CD4-positive, alpha-beta T cell treated with Interleukin-21 for 1 hour (primary cell): Measurements from ENCODE around the gene CYP2S1.

ENCODE experiments used
- DNase-seq: peaks from one replicate; pipeline ENCODE4 v3.0.0-alpha.2; 2020

Gene CYP2S1

GRCh38 chr19:41195675-41196497, 2.9 kb downstream of the CYP2S1 start:
- peak; percentile 7 for DNase-seq

- DNase-seq, result no peak
Measured at GRCh38 chr19:41198559-41198958, 5.5 kb downstream of the CYP2S1 start.

GRCh38 chr19:41203371-41203770, 10.4 kb downstream of the CYP2S1 start:
- no peak for DNase-seq

GRCh38 chr19:41204338-41204737, 11.3 kb downstream of the CYP2S1 start:
- DNase-seq, result peak; percentile 90

GRCh38 chr19:41205995-41206394, 13.0 kb downstream of the CYP2S1 start:
- no peak for DNase-seq

GRCh38 chr19:41206456-41206855, 13.4 kb downstream of the CYP2S1 start:
- no peak for DNase-seq

GRCh38 chr19:41206926-41207750, 14.1 kb downstream of the CYP2S1 start:
- DNase-seq, result no peak

- DNase-seq, result no peak
Measured at GRCh38 chr19:41214161-41214560, 21.1 kb downstream of the CYP2S1 start.

GRCh38 chr19:41217741-41218140, 24.7 kb downstream of the CYP2S1 start:
- DNase-seq, result no peak

GRCh38 chr19:41218249-41218614, 25.2 kb downstream of the CYP2S1 start:
- DNase-seq, result no peak

- DNase-seq, result no peak
Measured at GRCh38 chr19:41218615-41219507, 25.8 kb downstream of the CYP2S1 start, which contains the start of gene AXL. Gene AXL, plus strand, starts transcription at chr19:41219223. Its CDS starts 170 bp downstream, at chr19:41219393.

- DNase-seq, result no peak
Measured at GRCh38 chr19:41219924-41220567, 27.0 kb downstream of the CYP2S1 start.

GRCh38 chr19:41220811-41221210, 27.8 kb downstream of the CYP2S1 start:
- DNase-seq, result no peak

GRCh38 chr19:41221514-41222205, 28.6 kb downstream of the CYP2S1 start:
- no peak for DNase-seq

- no peak for DNase-seq
Measured at GRCh38 chr19:41222240-41222639, 29.2 kb downstream of the CYP2S1 start.

- DNase-seq, result no peak
Measured at GRCh38 chr19:41223431-41224234, 30.6 kb downstream of the CYP2S1 start.

GRCh38 chr19:41224632-41225031, 31.6 kb downstream of the CYP2S1 start:
- no peak for DNase-seq

GRCh38 chr19:41225238-41226052, 32.4 kb downstream of the CYP2S1 start:
- no peak for DNase-seq

- DNase-seq, result peak; percentile 34
Measured at GRCh38 chr19:41226053-41226873, 33.2 kb downstream of the CYP2S1 start.
